SK-N-SH treated with all-trans-retinoic acid at 6 μM for 48 hours (cell line): Measurements from ENCODE around the gene CACNA1C.

ENCODE experiments used
- ATAC-seq: fragments of 200-7000 bp; cut with Tn5 transposase; 3 replicates; pipeline ENCODE4 v1.9.1; 2020; ENCODE audit warnings: mild to moderate bottlenecking, moderate library complexity
- ARNTL ChIP-seq: fragments of 450-650 bp; formaldehyde crosslinking; IDR thresholded peaks from 2 replicates; pipeline ENCODE4 v1.5.0; 2020; ENCODE audit warnings: low read depth, mild to moderate bottlenecking, moderate library complexity, borderline replicate concordance
- BACH2 ChIP-seq: fragments of 250-450 bp; sonication (Bioruptor Pico); IDR thresholded peaks from 2 replicates; pipeline ENCODE4 v1.9.0; 2021; ENCODE audit warnings: mild to moderate bottlenecking, borderline replicate concordance
- CSDC2 ChIP-seq: fragments of 250-450 bp; sonication (Bioruptor Pico); IDR thresholded peaks from 2 replicates; pipeline ENCODE4 v1.5.0; 2020; ENCODE audit warnings: mild to moderate bottlenecking, moderate library complexity
- CSRNP3 ChIP-seq: fragments of 250-450 bp; sonication (Bioruptor Pico); IDR thresholded peaks from 2 replicates; pipeline ENCODE4 v1.5.1; 2021; ENCODE audit warnings: mild to moderate bottlenecking, moderate library complexity
- ESRRG ChIP-seq: fragments of 250-450 bp; sonication (Bioruptor Pico); IDR thresholded peaks from 2 replicates; pipeline ENCODE4 v1.6.1; 2021; ENCODE audit warnings: mild to moderate bottlenecking
- GLIS3 ChIP-seq: fragments of 250-450 bp; sonication (Bioruptor Pico); IDR thresholded peaks from 2 replicates; pipeline ENCODE4 v1.5.0; 2020; ENCODE audit warnings: mild to moderate bottlenecking, moderate library complexity
- ISL1 ChIP-seq: fragments of 250-450 bp; sonication (Bioruptor Pico); IDR thresholded peaks from 2 replicates; pipeline ENCODE4 v2.1.2; 2022; ENCODE audit warnings: mild to moderate bottlenecking, moderate library complexity
- PATZ1 ChIP-seq: fragments of 250-450 bp; sonication (Bioruptor Pico); IDR thresholded peaks from 2 replicates; pipeline ENCODE4 v1.8.0; 2020; ENCODE audit warnings: mild to moderate bottlenecking, moderate library complexity, borderline replicate concordance
- PPARA ChIP-seq: fragments of 250-450 bp; sonication (Bioruptor Pico); IDR thresholded peaks from 2 replicates; pipeline ENCODE4 v1.5.0; 2020; ENCODE audit warnings: mild to moderate bottlenecking, borderline replicate concordance
- TCF4 ChIP-seq: fragments of 250-450 bp; sonication (Bioruptor Pico); IDR thresholded peaks from 2 replicates; pipeline ENCODE4 v1.8.0; 2021; ENCODE audit warnings: mild to moderate bottlenecking, moderate library complexity, borderline replicate concordance
- ZC3H10 ChIP-seq: fragments of 250-450 bp; sonication (Bioruptor Pico); IDR thresholded peaks from 2 replicates; pipeline ENCODE4 v1.5.1; 2021; ENCODE audit warnings: mild to moderate bottlenecking, moderate library complexity
- ZFP3 ChIP-seq: fragments of 250-450 bp; sonication (Bioruptor Pico); IDR thresholded peaks from 2 replicates; pipeline ENCODE4 v1.5.0; 2020; ENCODE audit warnings: mild to moderate bottlenecking, moderate library complexity
- ZFP30 ChIP-seq: fragments of 450-650 bp; formaldehyde crosslinking; IDR thresholded peaks from 2 replicates; pipeline ENCODE4 v1.5.0; 2022; ENCODE audit warnings: mild to moderate bottlenecking, moderate library complexity
- ZNF565 ChIP-seq: fragments of 450-650 bp; formaldehyde crosslinking; conservative IDR thresholded peaks from 2 replicates; pipeline ENCODE4 v1.5.0; 2020; ENCODE audit warnings: low read depth, mild to moderate bottlenecking, moderate library complexity
- ZNF70 ChIP-seq: fragments of 450-650 bp; formaldehyde crosslinking; IDR thresholded peaks from 2 replicates; pipeline ENCODE4 v1.5.0; 2020; ENCODE audit warnings: mild to moderate bottlenecking, moderate library complexity
- ZNF8 ChIP-seq: fragments of 450-650 bp; formaldehyde crosslinking; IDR thresholded peaks from 2 replicates; pipeline ENCODE4 v1.5.0; 2020; ENCODE audit warnings: mild to moderate bottlenecking, moderate library complexity
- TF ChIP-seq, protein P1 (sequence below): fragments of 250-450 bp; sonication (Bioruptor Pico); IDR thresholded peaks from 2 replicates; pipeline ENCODE4 v1.5.1; 2020; ENCODE audit warnings: low read depth, mild to moderate bottlenecking, moderate library complexity

The CACNA1C gene

GRCh38 chr12:2677142-2677880, 624.5 kb downstream of the CACNA1C start:
- no peak for TF ChIP-seq PPARA (CRISPR knock-in tag)
- no peak for TF ChIP-seq ZFP30 (CRISPR knock-in tag)
- no peak for TF ChIP-seq ESRRG (CRISPR knock-in tag)
- TF ChIP-seq ZNF8, result no peak
- TF ChIP-seq ARNTL, result no peak
- TF ChIP-seq GLIS3 (CRISPR knock-in tag), result no peak
- TF ChIP-seq CSRNP3 (CRISPR knock-in tag), result no peak
- no peak for TF ChIP-seq TCF4 (CRISPR knock-in tag)
- TF ChIP-seq CSDC2 (CRISPR knock-in tag), result no peak
- no peak for TF ChIP-seq ISL1 (CRISPR knock-in tag)
- no peak for TF ChIP-seq ZNF70 (CRISPR knock-in tag)
- no peak for TF ChIP-seq BACH2 (CRISPR knock-in tag)
- TF ChIP-seq, all 23 proteins: peak for 0
- ATAC-seq, result no peak

GRCh38 chr12:2678426-2678825, 625.6 kb downstream of the CACNA1C start:
- TF ChIP-seq PPARA (CRISPR knock-in tag), result no peak
- TF ChIP-seq ZNF565 (CRISPR knock-in tag), result no peak
- ATAC-seq, result no peak

- ATAC-seq, result no peak
- TF ChIP-seq ZFP3 (CRISPR knock-in tag), result no peak
- no peak for TF ChIP-seq GLIS3 (CRISPR knock-in tag)
- TF ChIP-seq ARNTL, result no peak
- TF ChIP-seq ZC3H10 (CRISPR knock-in tag), result no peak
- TF ChIP-seq ZNF70 (CRISPR knock-in tag), result no peak
These were observed 626.5 kb downstream of the CACNA1C start for GRCh38 chr12:2679068-2679815.

DNA sequence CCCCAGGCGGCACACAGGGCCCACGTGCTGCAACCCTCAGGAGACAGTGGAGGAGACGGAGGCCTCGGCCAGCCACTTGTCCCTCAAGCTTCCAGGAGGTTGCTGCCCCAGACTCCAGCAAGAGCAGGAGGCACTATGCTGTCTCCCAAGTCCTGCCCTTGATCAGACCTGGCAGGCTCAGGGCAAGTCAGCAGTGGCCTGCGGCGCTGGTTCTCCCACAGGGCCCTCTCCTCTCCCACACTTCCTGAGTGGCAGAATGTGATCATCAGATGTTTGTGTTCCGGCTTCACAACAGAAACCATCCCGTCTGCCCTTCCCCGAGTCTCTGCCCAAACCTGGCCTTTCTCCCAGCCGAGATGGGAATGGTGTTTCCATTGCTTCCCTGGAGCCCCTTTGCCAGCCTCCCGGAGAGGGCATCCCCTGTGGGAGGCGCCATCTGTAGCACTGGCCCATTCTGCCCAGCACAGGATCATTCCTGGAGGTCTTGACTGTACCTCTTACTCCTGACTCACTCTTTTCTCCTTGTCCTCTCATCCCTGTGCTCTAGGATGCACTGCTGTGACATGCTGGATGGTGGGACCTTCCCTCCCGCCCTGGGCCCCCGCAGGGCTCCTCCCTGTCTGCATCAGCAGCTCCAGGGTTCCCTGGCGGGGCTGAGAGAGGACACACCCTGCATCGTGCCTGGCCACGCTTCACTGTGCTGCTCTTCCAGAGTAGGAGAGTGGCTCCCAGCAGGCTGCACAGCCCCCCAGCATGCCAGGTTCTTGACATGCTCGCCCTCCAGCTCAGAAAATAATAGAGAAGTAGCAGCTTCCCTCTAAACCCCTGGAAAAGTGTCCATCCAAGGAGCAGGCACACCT, 627.3 kb downstream of the CACNA1C start:
- no peak for TF ChIP-seq ZNF565 (CRISPR knock-in tag)
- TF ChIP-seq, protein P1, sequence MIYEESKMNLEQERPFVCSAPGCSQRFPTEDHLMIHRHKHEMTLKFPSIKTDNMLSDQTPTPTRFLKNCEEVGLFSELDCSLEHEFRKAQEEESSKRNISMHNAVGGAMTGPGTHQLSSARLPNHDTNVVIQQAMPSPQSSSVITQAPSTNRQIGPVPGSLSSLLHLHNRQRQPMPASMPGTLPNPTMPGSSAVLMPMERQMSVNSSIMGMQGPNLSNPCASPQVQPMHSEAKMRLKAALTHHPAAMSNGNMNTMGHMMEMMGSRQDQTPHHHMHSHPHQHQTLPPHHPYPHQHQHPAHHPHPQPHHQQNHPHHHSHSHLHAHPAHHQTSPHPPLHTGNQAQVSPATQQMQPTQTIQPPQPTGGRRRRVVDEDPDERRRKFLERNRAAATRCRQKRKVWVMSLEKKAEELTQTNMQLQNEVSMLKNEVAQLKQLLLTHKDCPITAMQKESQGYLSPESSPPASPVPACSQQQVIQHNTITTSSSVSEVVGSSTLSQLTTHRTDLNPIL (CRISPR knock-in tag), result no peak
- no peak for ATAC-seq

- ATAC-seq, result no peak
These were observed 627.9 kb downstream of the CACNA1C start for GRCh38 chr12:2680676-2681039.

More at GRCh38 chr12:2680676-2681039, 627.9 kb downstream of the CACNA1C start:
- TF ChIP-seq GLIS3 (CRISPR knock-in tag) (no peak), ZNF565 (CRISPR knock-in tag) (no peak), PATZ1 (CRISPR knock-in tag) (no peak)
